ENCODE measurements around the gene UGDH.

GRCh38 chr4:39486221-39486804, 40.9 kb downstream of the UGDH start:
- TF ChIP-seq CTCF (IDR thresholded peaks at IDR 0.05; ENCODE audit: low read length) = no peak
- no peak for TF ChIP-seq EZH2 (optimal IDR thresholded peaks at IDR 0.05; ENCODE audit: low read depth, low read length)
- no peak for TF ChIP-seq EZH2phosphoT487 (IDR thresholded peaks at IDR 0.05; ENCODE audit: low read length)
